Cardiac fibroblast (primary cell): ENCODE results near the gene KCNQ1.
A peak's percentile ranks its signal among the peaks of the same experiment; 100 is the strongest.

ENCODE experiments used
- DNase-seq, 2 donors: peaks; one replicate each; pipeline versions ENCODE4 v3.0.0 to v3.0.0-alpha.2; 2010; ENCODE audit warnings: low read depth in 2 of 2
- H3K4me3 ChIP-seq, 2 donors: replicated peaks in 1 of 2; 1 replicate in 1 of 2; 2 replicates in 1 of 2; pipeline ENCODE4 v1.5.1; 2011; ENCODE audit warnings: low read depth in 2 of 2, low read length in 2 of 2, mild to moderate bottlenecking in 2 of 2, moderate library complexity in 1 of 2
- CTCF ChIP-seq: IDR thresholded peaks from one replicate; pipeline ENCODE4 v1.5.1; 2011; ENCODE audit warnings: low read depth, mild to moderate bottlenecking, low read length, inconsistent platforms

The KCNQ1 gene

GRCh38 chr11:2471804-2472096 is 26.9 kb downstream of the KCNQ1 start:
- TF ChIP-seq CTCF = no peak
- no peak for DNase-seq
- H3K4me3 ChIP-seq = no peak overlapping the region

- no peak overlapping the region for H3K4me3 ChIP-seq
- TF ChIP-seq CTCF = no peak
- no peak for DNase-seq
These were observed 27.8 kb downstream of the KCNQ1 start for GRCh38 chr11:2472428-2473186.

GRCh38 chr11:2473361-2474058 is 28.7 kb downstream of the KCNQ1 start:
- no peak for TF ChIP-seq CTCF
- no peak for DNase-seq
- no peak overlapping the region for H3K4me3 ChIP-seq

- no peak for TF ChIP-seq CTCF
- H3K4me3 ChIP-seq = no peak overlapping the region
- DNase-seq = no peak
These were observed 29.5 kb downstream of the KCNQ1 start for GRCh38 chr11:2474059-2474901.

GRCh38 chr11:2475136-2475918 is 30.5 kb downstream of the KCNQ1 start:
- no peak overlapping the region for H3K4me3 ChIP-seq
- TF ChIP-seq CTCF = no peak
- peak in 1 of 2 donors; percentile 1 for DNase-seq

GRCh38 chr11:2477254-2477653 is 32.4 kb downstream of the KCNQ1 start:
- H3K4me3 ChIP-seq = no peak overlapping the region
- no peak for TF ChIP-seq CTCF
- DNase-seq = no peak
